ENCODE data around the gene MAVS.

The MAVS gene

GRCh38 chr20:3804781-3805180 is 41.9 kb upstream of the MAVS start:
- Histone ChIP-seq H3K36me3 (ENCODE audit: insufficient read depth, low read length) (peaks cover 35% of the 10 kb centered on the region), H3K4me1 (ENCODE audit: insufficient read depth, low read length) (peaks cover 8% of the 10 kb centered on the region), H2AFZ (ENCODE audit: low read depth, low read length) (no peak overlapping the region), H3K4me3 (ENCODE audit: low read length) (no peak overlapping the region), H3K9me3 (ENCODE audit: low read length) (no peaks in the 10 kb centered on the region), H3K27me3 (ENCODE audit: insufficient read depth, low read length) (no peaks in the 10 kb centered on the region)

DNA sequence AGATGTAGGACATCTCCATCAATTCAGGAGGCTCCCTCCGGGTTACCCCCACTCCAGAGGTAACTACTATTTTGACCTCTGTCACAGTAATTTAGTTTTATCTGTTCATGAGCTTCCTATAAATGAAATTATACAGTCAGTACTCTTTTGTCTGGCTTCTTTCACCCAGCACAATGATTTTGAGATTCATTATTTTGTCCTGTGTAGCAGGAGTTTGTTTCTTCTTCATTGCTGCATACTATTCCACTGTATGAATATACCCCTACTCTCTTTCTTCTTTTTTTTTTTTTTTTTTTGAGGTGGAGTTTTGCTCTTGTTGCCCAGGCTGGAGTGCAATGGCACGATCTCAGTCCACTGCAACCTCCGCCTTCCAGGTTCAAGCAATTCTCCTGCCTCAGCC is 38.1 kb upstream of the MAVS start:
- H3K4me3 ChIP-seq (ENCODE audit: low read length): no peak overlapping the region
- peaks cover 4% of the 10 kb centered on the region for H3K4me1 ChIP-seq (ENCODE audit: insufficient read depth, low read length)
- H3K27me3 ChIP-seq (ENCODE audit: insufficient read depth, low read length): no peaks in the 10 kb centered on the region

GRCh38 chr20:3811467-3812258 is 35.0 kb upstream of the MAVS start:
- no peak overlapping the region for H3K4me3 ChIP-seq (ENCODE audit: low read length)
- H3K27me3 ChIP-seq (ENCODE audit: insufficient read depth, low read length): no peaks in the 10 kb centered on the region
- no peak overlapping the region for H2AFZ ChIP-seq (ENCODE audit: low read depth, low read length)
- no peaks in the 10 kb centered on the region for H3K9me3 ChIP-seq (ENCODE audit: low read length)
- H3K4me1 ChIP-seq (ENCODE audit: insufficient read depth, low read length): peaks cover 7% of the 10 kb centered on the region
- H3K36me3 ChIP-seq (ENCODE audit: insufficient read depth, low read length): no peaks in the 10 kb centered on the region

More for the DNA sequence above, 38.1 kb upstream of the MAVS start:
- H3K36me3 ChIP-seq (ENCODE audit: insufficient read depth, low read length): peaks cover 11% of the 10 kb centered on the region
- H2AFZ ChIP-seq (ENCODE audit: low read depth, low read length): no peak overlapping the region
- H3K9me3 ChIP-seq (ENCODE audit: low read length): no peaks in the 10 kb centered on the region

GRCh38 chr20:3812259-3812681 is 34.4 kb upstream of the MAVS start:
- no peak overlapping the region for H3K4me3 ChIP-seq (ENCODE audit: low read length)
- H2AFZ ChIP-seq (ENCODE audit: low read depth, low read length): no peak overlapping the region
- no peaks in the 10 kb centered on the region for H3K36me3 ChIP-seq (ENCODE audit: insufficient read depth, low read length)
- H3K27me3 ChIP-seq (ENCODE audit: insufficient read depth, low read length): no peaks in the 10 kb centered on the region
- no peaks in the 10 kb centered on the region for H3K9me3 ChIP-seq (ENCODE audit: low read length)
- peaks cover 7% of the 10 kb centered on the region for H3K4me1 ChIP-seq (ENCODE audit: insufficient read depth, low read length)

DNA sequence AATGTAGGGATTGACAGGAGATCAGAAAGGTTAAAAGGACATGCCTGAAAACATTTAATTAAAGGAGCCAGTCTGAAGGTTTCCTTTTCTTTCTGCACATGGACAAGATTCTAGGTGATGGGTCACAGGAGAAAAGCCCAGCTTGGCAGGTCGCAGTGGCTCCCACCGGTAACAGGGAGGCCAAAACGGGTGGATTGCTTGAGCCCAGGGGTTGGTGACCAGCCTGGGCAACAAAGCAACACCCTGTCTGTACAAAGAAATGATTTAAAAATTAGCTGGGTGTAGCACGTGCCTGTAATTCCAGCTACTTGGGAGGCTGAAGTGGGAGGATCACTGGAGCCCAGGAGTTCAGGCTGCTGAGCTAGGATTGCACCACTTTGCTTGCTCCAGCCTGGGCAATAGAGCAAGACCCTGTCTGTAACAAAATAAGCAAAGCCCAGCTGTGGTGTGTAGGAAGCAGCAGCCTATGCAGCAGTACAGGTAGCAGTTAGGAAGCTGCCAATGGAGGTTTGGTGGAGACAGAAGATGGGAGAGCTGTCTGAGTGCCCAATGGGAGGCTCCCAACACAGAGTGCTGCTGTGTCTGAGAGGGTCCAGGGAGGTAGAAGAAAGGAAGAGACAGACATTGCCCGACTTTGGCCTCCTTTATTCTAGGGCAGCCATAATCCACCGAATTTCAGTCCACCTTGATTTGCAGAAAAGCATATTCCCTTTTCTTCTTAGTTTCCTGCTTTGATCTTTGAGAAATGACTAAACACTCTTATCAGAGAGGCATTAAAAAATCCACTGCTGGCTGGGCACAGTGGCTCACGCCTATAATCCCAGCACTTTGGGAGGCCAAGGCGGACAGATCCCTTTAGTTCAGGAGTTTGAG is 33.4 kb upstream of the MAVS start:
- Histone ChIP-seq H3K9me3 (ENCODE audit: low read length) (no peaks in the 10 kb centered on the region), H3K27me3 (ENCODE audit: insufficient read depth, low read length) (no peaks in the 10 kb centered on the region), H2AFZ (ENCODE audit: low read depth, low read length) (no peak overlapping the region), H3K4me3 (ENCODE audit: low read length) (no peak overlapping the region), H3K36me3 (ENCODE audit: insufficient read depth, low read length) (no peaks in the 10 kb centered on the region), H3K4me1 (ENCODE audit: insufficient read depth, low read length) (peaks cover 7% of the 10 kb centered on the region)

- no peak overlapping the region for H3K4me3 ChIP-seq (ENCODE audit: low read length)
- H3K9me3 ChIP-seq (ENCODE audit: low read length): no peaks in the 10 kb centered on the region
- no peak overlapping the region for H2AFZ ChIP-seq (ENCODE audit: low read depth, low read length)
- peaks cover 7% of the 10 kb centered on the region for H3K4me1 ChIP-seq (ENCODE audit: insufficient read depth, low read length)
- no peaks in the 10 kb centered on the region for H3K36me3 ChIP-seq (ENCODE audit: insufficient read depth, low read length)
- H3K27me3 ChIP-seq (ENCODE audit: insufficient read depth, low read length): no peaks in the 10 kb centered on the region
These were observed 32.6 kb upstream of the MAVS start for GRCh38 chr20:3813848-3814581.

DNA sequence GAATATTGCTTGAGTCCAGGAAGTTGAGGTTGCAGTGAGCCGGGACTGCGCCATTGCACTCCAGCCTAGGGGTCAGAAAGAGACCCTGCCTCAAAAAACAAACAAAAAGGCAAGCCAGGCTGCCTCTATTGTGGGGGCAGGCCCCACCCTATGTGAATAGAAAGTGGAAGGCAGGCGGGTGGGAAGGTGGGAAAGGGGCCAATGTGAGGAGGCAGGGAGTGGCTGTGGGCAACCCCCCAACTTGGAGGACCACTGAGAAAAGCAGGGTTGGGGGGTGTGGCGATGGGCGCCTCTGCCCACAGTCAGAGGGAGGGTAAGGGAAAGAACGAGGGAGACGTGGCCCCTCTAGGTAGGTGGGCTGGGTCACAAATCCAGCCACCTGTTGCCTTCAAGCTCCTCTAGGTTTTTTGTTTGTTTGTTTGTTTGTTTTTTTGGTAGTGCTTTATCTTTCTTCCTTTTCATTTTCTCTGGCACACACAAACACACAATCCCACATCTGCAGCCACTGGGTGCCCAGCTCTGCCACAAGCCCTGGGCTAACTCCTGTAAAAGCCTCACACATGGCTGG is 31.6 kb upstream of the MAVS start:
- Histone ChIP-seq H3K36me3 (ENCODE audit: insufficient read depth, low read length) (no peaks in the 10 kb centered on the region), H3K4me3 (ENCODE audit: low read length) (no peak overlapping the region), H3K4me1 (ENCODE audit: insufficient read depth, low read length) (peaks cover 7% of the 10 kb centered on the region), H3K9me3 (ENCODE audit: low read length) (no peaks in the 10 kb centered on the region), H2AFZ (ENCODE audit: low read depth, low read length) (no peak overlapping the region), H3K27me3 (ENCODE audit: insufficient read depth, low read length) (no peaks in the 10 kb centered on the region)

GRCh38 chr20:3815703-3816315 is 30.8 kb upstream of the MAVS start:
- H3K9me3 ChIP-seq (ENCODE audit: low read length): no peaks in the 10 kb centered on the region
- no peak overlapping the region for H3K4me3 ChIP-seq (ENCODE audit: low read length)
- peaks cover 7% of the 10 kb centered on the region for H3K4me1 ChIP-seq (ENCODE audit: insufficient read depth, low read length)
- no peaks in the 10 kb centered on the region for H3K27me3 ChIP-seq (ENCODE audit: insufficient read depth, low read length)
- H3K36me3 ChIP-seq (ENCODE audit: insufficient read depth, low read length): no peaks in the 10 kb centered on the region
- no peak overlapping the region for H2AFZ ChIP-seq (ENCODE audit: low read depth, low read length)

GRCh38 chr20:3818155-3819151 is 28.2 kb upstream of the MAVS start:
- peaks cover 10% of the 10 kb centered on the region for H3K4me1 ChIP-seq (ENCODE audit: insufficient read depth, low read length)
- no peaks in the 10 kb centered on the region for H3K9me3 ChIP-seq (ENCODE audit: low read length)
- H3K4me3 ChIP-seq (ENCODE audit: low read length): no peak overlapping the region
- H3K36me3 ChIP-seq (ENCODE audit: insufficient read depth, low read length): peaks cover 7% of the 10 kb centered on the region
- no peaks in the 10 kb centered on the region for H3K27me3 ChIP-seq (ENCODE audit: insufficient read depth, low read length)
- H2AFZ ChIP-seq (ENCODE audit: low read depth, low read length): no peak overlapping the region

GRCh38 chr20:3819411-3820047 is 27.1 kb upstream of the MAVS start:
- Histone ChIP-seq H3K4me3 (ENCODE audit: low read length) (peak overlapping the region; percentile 90), H2AFZ (ENCODE audit: low read depth, low read length) (peak overlapping the region; percentile 81), H3K9me3 (ENCODE audit: low read length) (no peaks in the 10 kb centered on the region), H3K4me1 (ENCODE audit: insufficient read depth, low read length) (peaks cover 10% of the 10 kb centered on the region), H3K27me3 (ENCODE audit: insufficient read depth, low read length) (no peaks in the 10 kb centered on the region), H3K36me3 (ENCODE audit: insufficient read depth, low read length) (peaks cover 16% of the 10 kb centered on the region)
